RWPE1 (cell line): Measurements from ENCODE around the gene HTR3A.

ENCODE experiments used
- CTCF ChIA-PET: fragments of 350-600 bp; sonication (Branson Sonifier 250); formaldehyde crosslinking; extraction: SDS; loops from one replicate; lab custom pipeline; 2021; lab: Yijun Ruan, JAX
- POLR2A ChIA-PET: fragments of 400-600 bp; formaldehyde crosslinking; extraction: SDS; loops from one replicate; lab custom pipeline; 2020; ENCODE audit warnings: antibody characterized with exemption; ENCODE audit not compliant: low non-redundant PET; lab: Yijun Ruan, JAX
- DNase-seq: peaks from one replicate; pipeline ENCODE4 v3.0.0; 2012; ENCODE audit warnings: low spot score
- H3K27ac ChIP-seq: fragments of 450-650 bp; 2 replicates; pipeline ENCODE4 v1.5.1; 2017
- TF ChIP-seq, protein P1 (sequence below): fragments of 450-650 bp; conservative IDR thresholded peaks from 2 replicates; pipeline ENCODE4 v1.5.1; 2017; ENCODE audit warnings: low read depth, mild to moderate bottlenecking

Gene HTR3A

GRCh38 chr11:113984781-113985180 lies 9.9 kb downstream of the HTR3A start:
- DNase-seq: no peak
- TF ChIP-seq, protein P1, sequence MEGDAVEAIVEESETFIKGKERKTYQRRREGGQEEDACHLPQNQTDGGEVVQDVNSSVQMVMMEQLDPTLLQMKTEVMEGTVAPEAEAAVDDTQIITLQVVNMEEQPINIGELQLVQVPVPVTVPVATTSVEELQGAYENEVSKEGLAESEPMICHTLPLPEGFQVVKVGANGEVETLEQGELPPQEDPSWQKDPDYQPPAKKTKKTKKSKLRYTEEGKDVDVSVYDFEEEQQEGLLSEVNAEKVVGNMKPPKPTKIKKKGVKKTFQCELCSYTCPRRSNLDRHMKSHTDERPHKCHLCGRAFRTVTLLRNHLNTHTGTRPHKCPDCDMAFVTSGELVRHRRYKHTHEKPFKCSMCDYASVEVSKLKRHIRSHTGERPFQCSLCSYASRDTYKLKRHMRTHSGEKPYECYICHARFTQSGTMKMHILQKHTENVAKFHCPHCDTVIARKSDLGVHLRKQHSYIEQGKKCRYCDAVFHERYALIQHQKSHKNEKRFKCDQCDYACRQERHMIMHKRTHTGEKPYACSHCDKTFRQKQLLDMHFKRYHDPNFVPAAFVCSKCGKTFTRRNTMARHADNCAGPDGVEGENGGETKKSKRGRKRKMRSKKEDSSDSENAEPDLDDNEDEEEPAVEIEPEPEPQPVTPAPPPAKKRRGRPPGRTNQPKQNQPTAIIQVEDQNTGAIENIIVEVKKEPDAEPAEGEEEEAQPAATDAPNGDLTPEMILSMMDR: no peak
- POLR2A ChIA-PET: no interaction called here
- CTCF ChIA-PET: no interaction called here
- no peak overlapping the region for H3K27ac ChIP-seq

- CTCF ChIA-PET: no interaction called here
- no peak overlapping the region for H3K27ac ChIP-seq
- DNase-seq: no peak
- TF ChIP-seq, protein P1: no peak
- POLR2A ChIA-PET: no interaction called here
Observed at GRCh38 chr11:113985906-113986305, 11.0 kb downstream of the HTR3A start.

DNA sequence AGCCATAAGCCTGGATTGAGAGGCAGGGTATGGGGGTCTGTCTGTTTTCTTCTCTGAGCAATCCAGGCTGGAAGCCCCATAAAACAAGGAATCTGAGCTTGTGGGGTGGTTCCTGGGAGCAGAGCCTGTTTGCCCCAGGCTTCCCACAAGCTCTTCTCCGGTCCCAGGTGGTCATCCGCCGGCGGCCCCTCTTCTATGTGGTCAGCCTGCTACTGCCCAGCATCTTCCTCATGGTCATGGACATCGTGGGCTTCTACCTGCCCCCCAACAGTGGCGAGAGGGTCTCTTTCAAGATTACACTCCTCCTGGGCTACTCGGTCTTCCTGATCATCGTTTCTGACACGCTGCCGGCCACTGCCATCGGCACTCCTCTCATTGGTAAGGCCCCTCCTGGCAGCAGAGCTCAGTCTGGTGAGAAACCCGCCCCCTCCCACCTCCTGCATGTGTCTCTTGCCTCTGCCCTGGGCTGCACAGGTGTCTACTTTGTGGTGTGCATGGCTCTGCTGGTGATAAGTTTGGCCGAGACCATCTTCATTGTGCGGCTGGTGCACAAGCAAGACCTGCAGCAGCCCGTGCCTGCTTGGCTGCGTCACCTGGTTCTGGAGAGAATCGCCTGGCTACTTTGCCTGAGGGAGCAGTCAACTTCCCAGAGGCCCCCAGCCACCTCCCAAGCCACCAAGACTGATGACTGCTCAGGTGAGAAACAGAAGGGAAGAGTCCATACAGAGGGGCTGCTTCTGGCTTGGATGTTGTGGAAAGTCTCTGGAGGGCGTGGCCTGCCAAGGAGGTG lies 11.6 kb downstream of the HTR3A start:
- no peak for DNase-seq
- CTCF ChIA-PET: interaction anchor here (2.0 kb wide), 1 partner anchor 275 kb away, joined by 10 read pairs; no protein-coding TSS in a partner anchor
- no peak overlapping the region for H3K27ac ChIP-seq
- TF ChIP-seq, protein P1: no peak
- POLR2A ChIA-PET: no interaction called here

- DNase-seq: no peak
- ChIA-PET CTCF (no interaction called here), POLR2A (no interaction called here)
- TF ChIP-seq, protein P1: no peak
- H3K27ac ChIP-seq: no peak overlapping the region
Observed at GRCh38 chr11:113989381-113989780, 14.5 kb downstream of the HTR3A start.

DNA sequence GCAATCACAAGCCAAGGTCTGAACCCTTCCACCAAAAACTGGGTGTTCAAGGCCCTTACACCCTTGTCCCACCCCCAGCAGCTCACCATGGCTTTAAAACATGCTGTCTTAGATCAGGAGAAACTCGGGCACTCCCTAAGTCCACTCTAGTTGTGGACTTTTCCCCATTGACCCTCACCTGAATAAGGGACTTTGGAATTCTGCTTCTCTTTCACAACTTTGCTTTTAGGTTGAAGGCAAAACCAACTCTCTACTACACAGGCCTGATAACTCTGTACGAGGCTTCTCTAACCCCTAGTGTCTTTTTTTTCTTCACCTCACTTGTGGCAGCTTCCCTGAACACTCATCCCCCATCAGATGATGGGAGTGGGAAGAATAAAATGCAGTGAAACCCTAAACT lies 15.0 kb downstream of the HTR3A start:
- H3K27ac ChIP-seq: no peak overlapping the region
- POLR2A ChIA-PET: no interaction called here
- no peak for DNase-seq
- CTCF ChIA-PET: no interaction called here
- TF ChIP-seq, protein P1: no peak

GRCh38 chr11:113991170-113991569 lies 16.3 kb downstream of the HTR3A start:
- peak; percentile 51 for DNase-seq
- POLR2A ChIA-PET: no interaction called here
- CTCF ChIA-PET: interaction anchor here (6.2 kb wide), 1 partner anchor 270 kb away, joined by 95 read pairs; no protein-coding TSS in a partner anchor
- TF ChIP-seq, protein P1: no peak
- H3K27ac ChIP-seq: no peak overlapping the region
